ENCODE results near the gene ZGLP1.

ZGLP1 gene

DNA sequence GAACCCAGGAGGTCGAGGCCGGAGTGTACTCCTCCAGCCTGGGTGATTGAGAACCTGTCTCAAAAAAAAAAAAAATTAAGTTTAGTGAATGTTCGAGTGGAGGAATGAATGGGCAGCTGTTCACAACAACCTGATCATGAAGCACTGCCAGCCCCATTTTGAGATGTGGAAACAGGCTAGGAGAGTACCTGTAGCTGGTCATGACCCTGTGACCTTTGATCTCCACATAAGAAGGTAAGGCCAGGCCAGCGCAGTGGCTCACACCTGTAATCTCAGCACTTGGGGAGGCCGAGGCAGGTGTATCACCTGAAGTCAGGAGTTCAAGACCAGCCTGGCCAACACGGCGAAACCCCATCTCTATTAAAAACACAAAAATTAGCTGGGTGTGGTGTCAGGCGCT is 16.1 kb upstream of the ZGLP1 start:
- no peak for DNase-seq

DNA sequence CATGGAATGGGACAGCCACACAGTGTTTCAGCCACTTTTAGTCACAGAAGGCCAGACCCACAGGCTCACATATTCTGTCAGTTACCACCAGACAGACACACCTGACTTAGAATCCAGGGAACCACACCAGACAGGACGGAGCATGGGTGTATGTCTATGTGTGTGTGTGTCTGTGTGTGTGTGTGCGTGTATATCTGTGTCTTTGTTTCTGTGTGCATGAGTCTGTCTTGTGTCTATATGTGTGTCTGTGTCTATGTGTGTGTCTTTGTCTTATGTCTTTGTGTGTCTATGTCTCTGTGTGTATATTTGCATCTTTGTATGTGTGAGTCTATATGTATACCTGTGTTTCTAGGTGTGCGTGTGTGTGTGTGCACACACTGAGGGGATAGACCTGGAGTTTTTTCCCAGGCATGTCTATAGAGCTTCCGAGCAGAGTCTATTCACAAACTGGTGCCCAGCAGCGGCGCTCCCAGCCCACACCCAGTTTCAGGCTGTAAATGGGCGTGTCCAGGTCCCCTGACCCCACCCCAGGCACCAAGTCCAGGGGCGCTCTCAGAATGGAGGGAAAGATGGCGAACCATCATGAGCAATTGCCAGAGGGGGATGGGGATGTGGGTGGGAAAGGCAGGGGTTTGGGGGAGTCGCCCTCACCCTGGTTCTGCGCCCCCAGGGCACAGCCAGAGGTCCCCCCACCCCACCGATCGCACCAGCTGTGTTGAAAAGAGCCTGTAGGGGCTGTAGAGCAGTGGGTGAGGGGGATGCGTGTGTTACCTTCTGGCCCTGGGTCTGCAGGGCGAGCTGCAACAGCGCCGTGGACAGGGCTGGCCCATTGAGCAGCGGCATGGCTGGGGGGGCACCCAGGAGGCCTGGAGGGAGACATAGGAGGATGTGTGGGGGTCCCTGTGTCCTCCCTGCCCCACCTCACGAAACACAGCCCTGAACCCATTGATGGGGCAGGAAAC is 12.5 kb upstream of the ZGLP1 start:
- DNase-seq = no peak

GRCh38 chr19:10321417-10321797 is 11.8 kb upstream of the ZGLP1 start:
- no peak for DNase-seq

GRCh38 chr19:10320602-10321416 is 11.2 kb upstream of the ZGLP1 start:
- DNase-seq = no peak

- DNase-seq = no peak
Observed at GRCh38 chr19:10318807-10319682, 9.4 kb upstream of the ZGLP1 start.

GRCh38 chr19:10317857-10318462 is 8.3 kb upstream of the ZGLP1 start:
- no peak for DNase-seq

GRCh38 chr19:10317045-10317856 is 7.6 kb upstream of the ZGLP1 start:
- no peak for DNase-seq

DNA sequence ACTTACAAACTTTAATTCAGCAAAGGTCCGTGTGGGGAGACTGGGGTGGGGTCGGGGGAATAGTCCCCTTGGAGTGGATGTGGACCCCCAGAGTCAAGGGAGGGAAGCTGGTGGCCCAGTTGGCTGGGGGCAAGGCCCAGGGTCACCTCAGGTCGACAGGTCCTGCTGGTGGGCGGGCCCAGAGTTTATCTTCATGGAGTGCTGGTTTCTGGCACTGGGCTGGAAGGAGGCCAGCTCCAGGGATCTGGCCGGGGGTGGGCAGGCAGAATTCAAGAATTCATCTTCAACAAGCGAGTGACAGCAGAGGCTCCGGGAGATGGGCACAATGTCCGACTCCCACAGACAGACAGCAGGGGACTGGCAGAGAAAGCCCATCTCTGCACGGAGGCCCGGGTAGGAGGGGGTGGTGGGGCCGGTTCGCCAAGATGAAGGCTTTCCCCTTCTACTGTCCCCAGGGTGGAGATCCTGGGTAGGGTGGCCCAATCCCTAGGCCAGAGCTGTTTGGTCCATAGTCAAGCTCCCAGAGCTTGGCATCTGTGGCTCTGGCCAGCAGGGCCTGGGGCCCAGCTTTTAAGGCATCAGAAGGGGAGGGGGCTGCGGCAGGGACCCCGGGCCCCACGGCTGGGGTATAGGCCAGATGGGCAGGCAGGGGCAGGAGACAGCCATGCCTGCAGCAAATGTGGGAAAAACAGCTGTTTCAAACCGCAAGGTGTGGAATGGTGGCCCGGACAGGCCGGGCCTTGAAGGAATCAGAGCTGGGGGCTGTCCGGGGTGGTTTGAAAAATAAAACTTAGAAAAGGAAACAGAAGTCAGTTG is 6.8 kb upstream of the ZGLP1 start:
- DNase-seq = no peak

GRCh38 chr19:10315335-10316214 is 6.0 kb upstream of the ZGLP1 start, which contains the start of gene FDX2:
FDX2 (minus strand) TSS chr19:10316015; CDS start chr19:10315996, 19 bp downstream.
- peak; percentile 97 for DNase-seq

DNA sequence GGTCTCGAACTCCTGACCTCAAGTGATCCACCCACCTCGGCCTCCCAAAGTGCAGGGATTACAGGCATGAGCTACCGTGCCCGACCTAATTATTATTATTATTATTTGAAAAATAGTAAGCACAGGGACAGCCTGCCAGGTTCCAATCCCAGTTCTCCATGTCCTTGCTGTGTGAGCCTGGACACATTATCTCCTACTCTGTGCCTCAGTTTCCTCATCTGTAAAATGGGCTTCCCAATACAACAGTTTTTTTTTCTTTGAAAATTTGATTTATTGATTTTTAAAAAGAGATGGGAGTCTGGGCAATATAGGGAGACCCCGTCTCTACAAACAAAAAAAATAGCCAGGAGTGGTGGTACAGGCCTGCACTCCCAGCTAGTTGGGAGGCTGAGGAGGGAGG is 3.3 kb downstream of the ZGLP1 start:
- DNase-seq = no peak

DNA sequence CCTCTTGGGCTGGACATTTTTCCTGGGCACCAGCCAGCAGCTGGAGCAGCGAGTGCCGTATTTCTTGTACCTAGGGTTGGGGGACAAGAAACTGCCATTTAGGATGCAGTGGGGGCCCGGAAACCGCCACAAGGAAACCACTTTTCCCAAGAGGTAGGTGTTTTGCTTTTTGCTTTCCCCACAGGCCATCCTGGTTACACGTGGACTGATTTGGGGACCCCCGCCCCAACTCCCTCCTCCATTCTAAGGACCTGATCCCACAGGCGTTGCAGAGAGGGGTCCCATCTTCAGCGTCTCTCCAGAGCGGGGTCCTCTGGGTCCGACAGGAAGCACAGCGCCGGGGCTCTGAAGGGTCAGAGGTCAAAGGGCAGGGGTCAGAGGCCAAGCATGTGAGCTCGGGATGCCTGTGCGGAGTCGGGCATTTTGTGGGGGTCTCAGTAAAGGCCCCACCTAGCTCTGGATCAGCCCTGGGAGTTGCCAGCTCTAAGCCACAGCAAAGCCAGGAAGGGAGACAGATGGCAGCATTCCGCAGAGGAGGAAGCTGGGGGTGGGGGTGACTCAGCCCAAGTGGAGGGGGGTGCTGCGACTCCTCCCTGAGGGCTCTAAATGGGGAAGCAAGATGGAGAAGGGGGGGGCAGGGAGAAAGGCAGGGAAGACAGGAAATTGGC is 4.3 kb downstream of the ZGLP1 start:
- DNase-seq = no peak

GRCh38 chr19:10299545-10300458 is 9.8 kb downstream of the ZGLP1 start:
- no peak for DNase-seq

DNA sequence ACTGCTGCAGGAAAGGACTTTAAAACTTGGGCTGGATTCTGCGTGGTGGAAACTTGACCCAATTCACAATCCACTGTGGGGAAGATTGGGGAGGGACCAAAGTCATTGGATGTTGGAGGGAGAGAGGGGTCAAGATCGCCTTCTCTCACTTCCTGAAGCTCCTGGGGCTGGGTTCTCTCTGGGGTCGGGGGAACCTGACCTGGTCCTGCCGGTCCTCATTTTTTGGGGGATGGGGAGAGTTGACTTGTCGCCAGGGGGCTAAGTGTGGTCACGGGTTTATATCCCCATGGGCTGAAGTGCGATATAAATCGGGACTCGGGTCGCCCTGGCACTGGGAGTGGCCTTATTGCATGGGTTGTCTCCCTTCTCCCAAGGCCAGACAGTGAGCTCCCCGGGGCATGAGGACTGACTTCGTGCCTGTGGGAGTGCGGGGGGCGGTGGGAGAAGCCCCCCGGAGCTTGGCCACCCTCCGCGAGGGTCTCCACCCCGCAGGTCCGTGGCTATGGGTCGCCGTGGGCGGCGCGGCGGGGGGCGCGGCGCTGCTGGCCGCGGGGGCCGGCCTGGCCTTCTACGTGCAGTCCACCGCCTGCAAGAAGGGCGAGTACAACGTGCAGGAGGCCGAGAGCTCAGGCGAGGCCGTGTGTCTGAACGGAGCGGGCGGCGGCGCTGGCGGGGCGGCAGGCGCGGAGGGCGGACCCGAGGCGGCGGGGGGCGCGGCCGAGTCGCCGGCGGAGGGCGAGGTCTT is 13.6 kb downstream of the ZGLP1 start:
- no peak for DNase-seq

- peak; percentile 70 for DNase-seq
Observed at GRCh38 chr19:10295305-10295846, 14.2 kb downstream of the ZGLP1 start.

- DNase-seq = no peak
Observed at GRCh38 chr19:10294368-10294697, 15.3 kb downstream of the ZGLP1 start.

DNA sequence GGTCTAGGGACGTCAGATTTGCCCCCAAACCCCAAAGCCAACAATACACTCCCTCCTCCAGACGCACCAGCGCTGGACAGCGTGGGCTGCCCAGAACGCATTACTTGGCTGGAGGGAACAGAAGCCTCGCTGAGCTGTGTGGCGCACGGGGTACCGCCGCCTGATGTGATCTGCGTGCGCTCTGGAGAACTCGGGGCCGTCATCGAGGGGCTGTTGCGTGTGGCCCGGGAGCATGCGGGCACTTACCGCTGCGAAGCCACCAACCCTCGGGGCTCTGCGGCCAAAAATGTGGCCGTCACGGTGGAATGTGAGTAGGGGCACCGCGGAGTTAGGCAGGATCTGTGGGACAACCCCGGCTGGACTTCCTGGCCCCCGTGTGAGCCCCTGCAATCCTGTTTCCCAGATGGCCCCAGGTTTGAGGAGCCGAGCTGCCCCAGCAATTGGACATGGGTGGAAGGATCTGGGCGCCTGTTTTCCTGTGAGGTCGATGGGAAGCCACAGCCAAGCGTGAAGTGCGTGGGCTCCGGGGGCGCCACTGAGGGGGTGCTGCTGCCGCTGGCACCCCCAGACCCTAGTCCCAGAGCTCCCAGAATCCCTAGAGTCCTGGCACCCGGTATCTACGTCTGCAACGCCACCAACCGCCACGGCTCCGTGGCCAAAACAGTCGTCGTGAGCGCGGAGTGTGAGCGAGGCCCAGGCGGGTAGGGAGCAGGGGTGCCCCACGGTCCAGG is 15.8 kb downstream of the ZGLP1 start:
- no peak for DNase-seq
